H9 (cell line): ENCODE measurements around the gene CAMTA1. TPM values are rescaled to one million over a fixed set of nuclear protein-coding genes. Genes with fewer than 3 reads are reported as not detected.

ENCODE experiments used
- DNase-seq: peaks from one replicate; pipeline ENCODE4 v3.0.0-alpha.2; 2017
- H2AFZ ChIP-seq: one replicate; pipeline ENCODE4 v1.6.1; 2013; ENCODE audit warnings: mild to moderate bottlenecking, low read length, control low read depth, moderate library complexity
- H2AK5ac ChIP-seq: 2 replicates; pipeline ENCODE4 v1.6.1; 2013; ENCODE audit warnings: low read length, control low read depth, mixed read lengths; ENCODE audit not compliant: insufficient read length
- H2BK120ac ChIP-seq: one replicate; pipeline ENCODE4 v1.6.1; 2013; ENCODE audit warnings: low read depth, mild to moderate bottlenecking, low read length, control low read depth, inconsistent platforms; ENCODE audit not compliant: poor library complexity, severe bottlenecking
- H2BK12ac ChIP-seq: 2 replicates; pipeline ENCODE4 v1.6.1; 2013; ENCODE audit warnings: low read length, control low read depth, mixed read lengths, low read depth; ENCODE audit not compliant: insufficient read length
- H2BK15ac ChIP-seq: 2 replicates; pipeline ENCODE4 v1.6.1; 2013; ENCODE audit warnings: low read depth, low read length, control low read depth
- H2BK20ac ChIP-seq: one replicate; pipeline ENCODE4 v1.6.1; 2013; ENCODE audit warnings: low read depth, mild to moderate bottlenecking, low read length, control low read depth, inconsistent platforms; ENCODE audit not compliant: poor library complexity, severe bottlenecking
- H2BK5ac ChIP-seq: 2 replicates; pipeline ENCODE4 v1.6.1; 2013; ENCODE audit warnings: low read length, control low read depth, mixed read lengths; ENCODE audit not compliant: insufficient read length
- H3K14ac ChIP-seq: 2 replicates; pipeline ENCODE4 v1.6.1; 2013; ENCODE audit warnings: low read length, control low read depth; ENCODE audit not compliant: insufficient read depth
- H3K18ac ChIP-seq: 2 replicates; pipeline ENCODE4 v1.6.1; 2013; ENCODE audit warnings: low read depth, mild to moderate bottlenecking, mixed read lengths, low read length, control low read depth; ENCODE audit not compliant: insufficient read length
- H3K23ac ChIP-seq: 2 replicates; pipeline ENCODE4 v1.6.1; 2013; ENCODE audit warnings: low read length, control low read depth, mixed read lengths, low read depth; ENCODE audit not compliant: insufficient read length
- H3K23me2 ChIP-seq: 2 replicates; pipeline ENCODE4 v1.6.1; 2013; ENCODE audit warnings: low read depth, mild to moderate bottlenecking, mixed read lengths, low read length, control low read depth; ENCODE audit not compliant: insufficient read length, poor library complexity, severe bottlenecking
- H3K27ac ChIP-seq: 2 replicates; pipeline ENCODE4 v1.5.1; 2013; ENCODE audit warnings: low read length, control low read depth, mixed read lengths, low read depth; ENCODE audit not compliant: insufficient read length
- H3K27me3 ChIP-seq: 2 replicates; pipeline ENCODE4 v1.6.1; 2013; ENCODE audit warnings: low read length, control low read depth, inconsistent platforms; ENCODE audit not compliant: insufficient read depth
- H3K4ac ChIP-seq: 2 replicates; pipeline ENCODE4 v1.6.1; 2013; ENCODE audit warnings: low read depth, mild to moderate bottlenecking, control low read depth, inconsistent platforms, low read length, moderate library complexity
- H3K4me1 ChIP-seq: 2 replicates; pipeline ENCODE4 v1.6.1; 2013; ENCODE audit warnings: low read length, control low read depth, inconsistent platforms; ENCODE audit not compliant: insufficient read depth
- H3K4me2 ChIP-seq: 2 replicates; pipeline ENCODE4 v1.6.1; 2013; ENCODE audit warnings: low read length, control low read depth, mixed read lengths; ENCODE audit not compliant: insufficient read length, insufficient read depth
- H3K56ac ChIP-seq: 2 replicates; pipeline ENCODE4 v1.6.1; 2013; ENCODE audit warnings: low read depth, mild to moderate bottlenecking, mixed read lengths, low read length, control low read depth; ENCODE audit not compliant: insufficient read length
- H3K79me1 ChIP-seq: 2 replicates; pipeline ENCODE4 v1.6.1; 2013; ENCODE audit warnings: low read depth, mild to moderate bottlenecking, moderate library complexity, low read length, control low read depth, inconsistent platforms; ENCODE audit not compliant: insufficient read depth, poor library complexity, severe bottlenecking
- H3K79me2 ChIP-seq: 2 replicates; pipeline ENCODE4 v1.6.1; 2013; ENCODE audit warnings: low read length, control low read depth, inconsistent platforms; ENCODE audit not compliant: insufficient read depth
- H3K9ac ChIP-seq: 2 replicates; pipeline ENCODE4 v1.6.1; 2013; ENCODE audit warnings: low read length, control low read depth, mixed read lengths; ENCODE audit not compliant: insufficient read length; ENCODE audit errors: extremely low read depth
- H3K9me3 ChIP-seq: one replicate; pipeline ENCODE4 v1.6.1; 2013; ENCODE audit warnings: low read depth, low read length, inconsistent platforms; ENCODE audit not compliant: control insufficient read depth
- H3T11ph ChIP-seq: one replicate; pipeline ENCODE4 v1.6.1; 2013; ENCODE audit warnings: mild to moderate bottlenecking, low read length, control low read depth, inconsistent platforms
- H4K20me1 ChIP-seq: one replicate; pipeline ENCODE4 v1.6.1; 2013; ENCODE audit not compliant: control insufficient read depth, insufficient read length, insufficient read depth
- H4K5ac ChIP-seq: 2 replicates; pipeline ENCODE4 v1.6.1; 2013; ENCODE audit warnings: low read depth, mild to moderate bottlenecking, mixed read lengths, low read length, control low read depth; ENCODE audit not compliant: insufficient read length
- H4K8ac ChIP-seq: replicated peaks from 2 replicates; pipeline ENCODE4 v1.6.1; 2013; ENCODE audit warnings: low read length, control low read depth, mixed read lengths, low read depth; ENCODE audit not compliant: insufficient read length
- H4K91ac ChIP-seq: 2 replicates; pipeline ENCODE4 v1.6.1; 2013; ENCODE audit warnings: low read depth, mild to moderate bottlenecking, moderate library complexity, mixed read lengths, low read length, control low read depth; ENCODE audit not compliant: insufficient read length
- H3K27ac Mint-ChIP-seq, 3 experiments: 2 replicates in 2 of 3; 3 replicates in 1 of 3; pipeline ENCODE4 v1.8.0; 2020 to 2021; ENCODE audit warnings: mixed read lengths in 3 of 3, mild to moderate bottlenecking in 1 of 3, moderate library complexity in 1 of 3
- H3K27me3 Mint-ChIP-seq: 2 replicates; pipeline ENCODE4 v1.8.0; 2021; ENCODE audit warnings: low read depth, mild to moderate bottlenecking, moderate library complexity, mixed read lengths
- H3K36me3 Mint-ChIP-seq, 3 experiments: 2 replicates in 2 of 3; 3 replicates in 1 of 3; pipeline ENCODE4 v1.8.0; 2020 to 2021; ENCODE audit warnings: low read depth in 3 of 3, mixed read lengths in 3 of 3; ENCODE audit not compliant: insufficient read depth in 1 of 3
- H3K4me1 Mint-ChIP-seq, 2 experiments: 2 replicates each; pipeline ENCODE4 v1.8.0; 2020; ENCODE audit warnings: mixed read lengths in 2 of 2
- H3K4me3 Mint-ChIP-seq, 2 experiments: 2 replicates in 1 of 2; 3 replicates in 1 of 2; pipeline ENCODE4 v1.8.0; 2020 to 2021; ENCODE audit warnings: mild to moderate bottlenecking in 2 of 2, mixed read lengths in 2 of 2, moderate library complexity in 1 of 2
- H3K9me3 Mint-ChIP-seq, 2 experiments: 2 replicates in 1 of 2; 3 replicates in 1 of 2; pipeline ENCODE4 v1.8.0; 2020; ENCODE audit warnings: mild to moderate bottlenecking in 2 of 2, mixed read lengths in 2 of 2, moderate library complexity in 1 of 2
- WGBS: extraction: QIAGEN DNeasy Blood & Tissue Kit; methylation state at CpG from one replicate; pipeline ENCODE4 v1.1.7; 2013; ENCODE audit warnings: missing lambda C conversion rate, low lambda C conversion rate, mixed read lengths; ENCODE audit not compliant: insufficient read length; ENCODE audit errors: extremely low coverage; 5-methylcytosine and 5-hydroxymethylcytosine counted together
- total RNA-seq: library from RNA; stranded (reverse); gene quantifications from 2 replicates; pipeline ENCODE4 v1.2.1, GENCODE V29; 2021
- TF ChIP-seq, protein P1 (sequence below): fragments of 200-600 bp; sonication (generic); conservative IDR thresholded peaks from 3 replicates; pipeline ENCODE4 v1.8.0; 2021; ENCODE audit warnings: antibody characterized with exemption, mild to moderate bottlenecking

CAMTA1 gene
- total RNA-seq, 1 experiment from 2014 or later = 115 TPM

DNA sequence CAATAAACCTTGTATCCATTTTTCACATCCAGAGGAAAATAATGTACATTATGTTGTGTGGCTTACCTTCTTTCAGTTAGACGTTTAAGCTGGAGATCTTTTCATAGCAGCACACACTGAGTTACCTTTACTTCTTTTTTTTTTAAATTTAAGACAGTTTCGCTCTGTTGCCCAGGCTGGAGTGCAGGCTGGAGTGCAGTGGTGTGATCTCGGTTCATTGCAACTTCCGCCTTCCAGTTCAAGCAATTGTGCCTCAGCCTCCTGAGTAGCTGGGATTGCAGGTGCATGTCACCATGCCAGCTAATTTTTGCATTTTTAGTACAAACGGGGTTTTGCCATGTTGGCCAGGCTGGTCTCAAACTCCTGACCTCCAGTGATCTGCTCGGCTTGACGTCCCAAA, 7.4 kb upstream of the CAMTA1 start:
- H3K56ac ChIP-seq = no peak overlapping the region
- H3K27ac Mint-ChIP-seq = no peak overlapping the region
- H2BK5ac ChIP-seq = no peak overlapping the region
- H2BK120ac ChIP-seq = no peak overlapping the region
- no peaks in the 10 kb centered on the region for H3K27me3 ChIP-seq
- H4K20me1 ChIP-seq = no peaks in the 10 kb centered on the region
- no peak overlapping the region for H4K5ac ChIP-seq
- H3K4me3 Mint-ChIP-seq = no peak overlapping the region
- peaks cover 4% of the 10 kb centered on the region for H3K27me3 Mint-ChIP-seq
- H2AK5ac ChIP-seq = no peak overlapping the region
- H3K9me3 ChIP-seq = no peaks in the 10 kb centered on the region
- no peak overlapping the region for H3K4me2 ChIP-seq
- H2BK15ac ChIP-seq = no peak overlapping the region
- H3K27ac ChIP-seq = no peak overlapping the region
- no peaks in the 10 kb centered on the region for H3K79me2 ChIP-seq
- no peak overlapping the region for H3K14ac ChIP-seq
- no peak overlapping the region for H4K8ac ChIP-seq
- H3K4me1 Mint-ChIP-seq = peaks cover 0 to 4% of the 10 kb centered on the region in 2 experiments; a peak in 2 of 4 replicates
- H3K9me3 Mint-ChIP-seq = peaks cover 6 to 15% of the 10 kb centered on the region in 2 experiments; a peak in 4 of 5 replicates
- no peak overlapping the region for H3K9ac ChIP-seq
- TF ChIP-seq, protein P1, sequence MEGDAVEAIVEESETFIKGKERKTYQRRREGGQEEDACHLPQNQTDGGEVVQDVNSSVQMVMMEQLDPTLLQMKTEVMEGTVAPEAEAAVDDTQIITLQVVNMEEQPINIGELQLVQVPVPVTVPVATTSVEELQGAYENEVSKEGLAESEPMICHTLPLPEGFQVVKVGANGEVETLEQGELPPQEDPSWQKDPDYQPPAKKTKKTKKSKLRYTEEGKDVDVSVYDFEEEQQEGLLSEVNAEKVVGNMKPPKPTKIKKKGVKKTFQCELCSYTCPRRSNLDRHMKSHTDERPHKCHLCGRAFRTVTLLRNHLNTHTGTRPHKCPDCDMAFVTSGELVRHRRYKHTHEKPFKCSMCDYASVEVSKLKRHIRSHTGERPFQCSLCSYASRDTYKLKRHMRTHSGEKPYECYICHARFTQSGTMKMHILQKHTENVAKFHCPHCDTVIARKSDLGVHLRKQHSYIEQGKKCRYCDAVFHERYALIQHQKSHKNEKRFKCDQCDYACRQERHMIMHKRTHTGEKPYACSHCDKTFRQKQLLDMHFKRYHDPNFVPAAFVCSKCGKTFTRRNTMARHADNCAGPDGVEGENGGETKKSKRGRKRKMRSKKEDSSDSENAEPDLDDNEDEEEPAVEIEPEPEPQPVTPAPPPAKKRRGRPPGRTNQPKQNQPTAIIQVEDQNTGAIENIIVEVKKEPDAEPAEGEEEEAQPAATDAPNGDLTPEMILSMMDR = no peak
- H4K91ac ChIP-seq = no peak overlapping the region
- H2BK12ac ChIP-seq = no peak overlapping the region
- peaks cover 0 to 5% (median 2%) of the 10 kb centered on the region in 3 experiments; a peak in 2 of 7 replicates for H3K36me3 Mint-ChIP-seq
- no peaks in the 10 kb centered on the region for H3K23me2 ChIP-seq
- no peak for DNase-seq
- no peak overlapping the region for H2AFZ ChIP-seq
- H3K79me1 ChIP-seq = no peaks in the 10 kb centered on the region
- no CpG with 5 or more reads among the region's 7 CpGs for WGBS
- H3T11ph ChIP-seq = no peak overlapping the region
- H3K4me1 ChIP-seq = no peaks in the 10 kb centered on the region
- no peak overlapping the region for H3K23ac ChIP-seq
- H3K18ac ChIP-seq = no peak overlapping the region
- H3K4ac ChIP-seq = no peak overlapping the region
- no peak overlapping the region for H2BK20ac ChIP-seq
